Measurements from ENCODE around the gene CLIP3.

The CLIP3 gene

DNA sequence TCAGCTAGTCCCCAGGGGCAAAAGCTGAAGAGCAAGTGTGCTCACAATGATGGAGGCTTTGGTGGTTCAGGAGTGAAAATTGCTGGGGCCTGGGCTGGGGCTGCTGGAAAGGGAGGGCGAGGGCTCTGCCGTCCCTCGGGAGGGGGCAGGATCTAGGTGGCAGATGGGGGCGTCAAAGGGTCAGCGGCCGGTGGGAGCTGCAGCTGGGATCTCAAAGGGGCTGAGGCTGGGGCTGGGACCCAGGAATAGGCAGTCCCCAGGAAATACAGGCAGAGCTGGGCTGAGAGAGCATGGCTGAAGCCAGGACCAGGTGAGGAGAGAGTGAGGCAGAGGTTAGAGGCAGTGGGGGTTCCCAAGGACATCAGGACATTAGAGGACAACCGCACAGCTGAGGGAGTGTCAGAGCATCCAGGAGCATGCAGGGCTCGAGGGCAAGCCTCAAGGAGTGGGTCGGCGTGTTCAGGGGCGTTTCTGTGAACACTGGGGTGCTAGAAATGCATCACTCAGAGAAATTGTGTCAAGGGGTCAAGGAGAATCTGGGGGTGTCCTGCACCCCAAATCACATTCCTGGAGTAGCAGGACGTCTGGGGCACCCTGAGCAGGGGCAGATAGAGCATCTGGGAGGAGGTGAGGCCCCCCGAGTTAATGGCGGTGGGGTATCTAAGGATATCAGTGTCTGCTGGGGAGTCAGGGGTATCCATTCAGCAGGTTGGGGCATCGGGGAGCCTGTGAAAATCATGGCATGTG is 22.9 kb downstream of the CLIP3 start:
- DNase-seq (ENCODE audit: low spot score): no peak

DNA sequence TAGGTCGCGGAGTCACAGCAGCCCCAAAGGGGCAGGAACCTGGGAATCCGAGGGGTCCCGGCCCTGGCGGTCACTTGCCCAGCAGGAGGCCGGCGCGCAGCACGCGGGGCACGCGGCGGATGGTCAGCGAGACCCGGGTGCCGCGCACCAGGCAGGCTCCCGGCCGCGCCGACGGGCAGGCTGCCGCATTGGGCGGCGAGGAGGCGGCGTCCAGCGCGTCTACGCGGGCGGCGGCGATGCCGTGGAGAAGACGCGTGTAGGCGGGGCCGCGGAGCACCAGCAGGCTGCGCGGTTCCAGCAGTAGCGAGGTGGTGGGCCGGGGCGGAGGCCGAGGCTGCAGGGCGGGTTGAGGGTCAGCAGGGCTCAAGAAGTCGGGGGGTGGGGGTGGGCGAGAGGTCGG is 23.5 kb downstream of the CLIP3 start:
- peak; percentile 78 for DNase-seq (ENCODE audit: low spot score)

DNA sequence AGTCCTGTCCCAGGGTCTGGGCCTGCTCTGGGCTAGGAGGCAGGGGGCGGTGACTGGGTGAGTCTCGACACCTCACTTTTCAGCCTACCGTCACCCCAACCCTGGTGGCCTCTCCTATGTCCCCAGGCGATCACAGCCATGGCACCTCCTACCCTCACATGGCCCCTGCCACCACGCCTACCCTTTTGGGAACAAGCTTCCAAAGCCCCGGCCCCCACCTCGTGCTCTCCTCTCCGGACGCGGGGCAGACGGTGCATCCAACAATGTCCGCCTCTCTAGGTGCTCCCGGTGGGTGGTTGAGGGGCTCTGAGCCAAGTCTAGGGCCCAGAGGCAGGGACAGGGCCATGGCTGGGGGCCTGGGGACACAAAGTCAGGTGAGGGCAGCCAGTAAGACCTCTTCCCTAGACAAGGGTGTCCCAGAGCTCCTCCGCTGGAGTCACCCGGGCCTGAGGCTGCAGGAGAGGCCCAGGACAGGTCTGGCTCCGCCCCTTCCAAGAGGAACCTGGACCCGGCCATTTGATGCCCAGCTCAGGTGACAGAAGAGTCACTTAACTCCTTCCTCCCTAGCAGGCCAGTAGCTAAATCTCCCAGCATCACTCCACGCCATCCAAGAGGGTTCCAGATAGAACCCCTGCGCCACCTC is 24.2 kb downstream of the CLIP3 start, which contains the start of gene SYNE4:
TSS of gene SYNE4 (minus strand) at position 478 of the 643 bp plus-strand sequence. CDS start at position 346, 132 bp downstream.
- peak; percentile 90 for DNase-seq (ENCODE audit: low spot score)

DNA sequence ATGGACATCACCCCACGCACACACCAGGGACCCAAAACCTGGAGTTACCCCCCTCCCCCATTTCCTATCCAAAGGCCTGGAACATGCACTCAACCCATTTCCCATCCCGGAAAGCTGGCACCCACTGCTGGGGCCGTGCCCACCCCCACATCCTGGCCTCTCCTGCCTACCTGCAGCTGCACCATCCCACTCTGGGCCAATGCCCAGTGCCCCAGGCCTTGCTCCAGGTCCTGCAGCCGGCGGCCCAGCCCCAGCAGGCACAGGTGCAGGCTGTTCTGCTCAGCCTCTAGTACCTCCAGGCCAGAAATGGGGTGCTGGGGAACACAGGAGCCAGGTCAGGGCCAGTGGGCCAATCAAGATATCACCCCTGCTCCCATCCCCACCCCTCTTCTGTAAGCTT is 25.7 kb downstream of the CLIP3 start:
- DNase-seq (ENCODE audit: low spot score): no peak

DNA sequence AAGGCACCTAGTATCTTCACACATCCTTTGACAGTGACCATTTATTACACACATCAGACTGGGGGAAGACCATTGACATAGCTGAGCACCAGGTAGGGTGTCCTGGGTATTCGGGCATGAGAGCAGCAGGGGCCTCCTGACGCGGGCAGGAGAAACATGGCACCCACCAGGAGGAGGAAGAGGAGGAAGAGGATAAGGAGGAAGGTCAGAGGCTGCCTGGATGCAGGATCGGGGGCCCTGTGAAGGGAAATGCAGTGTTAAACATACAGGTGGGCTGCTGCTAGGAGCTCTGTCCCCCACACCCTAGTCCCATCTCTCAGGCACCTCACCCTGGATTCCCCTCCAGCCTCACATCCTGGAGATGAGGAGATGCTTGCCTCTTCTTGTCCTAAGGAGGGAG is 29.4 kb downstream of the CLIP3 start:
- DNase-seq (ENCODE audit: low spot score): no peak

DNA sequence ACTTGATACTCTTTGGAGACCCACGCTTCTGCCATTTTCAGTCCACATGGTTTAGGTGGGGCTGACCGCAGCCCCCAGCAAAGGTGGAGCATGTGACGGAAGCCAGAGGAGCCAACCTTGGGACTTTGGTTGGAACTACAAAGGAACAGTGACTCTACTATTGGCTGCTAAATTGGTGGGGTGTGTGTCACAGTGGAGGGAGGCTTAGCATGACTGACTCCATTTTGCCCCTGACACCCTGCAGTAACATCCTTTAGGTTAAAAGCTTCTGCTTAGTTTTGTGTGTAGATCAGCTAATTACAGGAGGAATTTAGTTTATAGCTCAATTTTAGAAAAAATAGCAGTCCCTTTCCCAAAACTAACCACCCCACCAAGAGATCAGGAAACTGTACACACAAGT is 31.1 kb downstream of the CLIP3 start:
- no peak for DNase-seq (ENCODE audit: low spot score)

DNA sequence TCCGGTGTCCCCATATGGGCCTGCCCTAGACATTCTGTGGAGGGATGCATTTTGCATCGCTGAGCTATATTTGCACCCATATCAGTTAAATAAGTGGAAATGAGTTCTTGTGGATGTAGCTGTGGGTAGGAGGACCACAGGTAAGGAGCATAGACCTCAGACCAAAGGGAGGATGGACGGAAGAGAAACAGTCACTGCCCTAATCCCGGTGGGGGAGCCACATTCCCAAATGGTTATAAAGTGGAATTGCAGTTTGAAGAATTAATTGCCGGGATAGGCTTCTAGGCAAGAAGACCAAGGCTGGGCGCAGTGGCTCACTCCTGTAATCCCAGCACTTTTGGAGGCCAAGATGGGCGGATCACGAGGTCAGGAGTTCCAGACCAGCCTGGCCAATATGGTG is 35.9 kb downstream of the CLIP3 start:
- no peak for DNase-seq (ENCODE audit: low spot score)

DNA sequence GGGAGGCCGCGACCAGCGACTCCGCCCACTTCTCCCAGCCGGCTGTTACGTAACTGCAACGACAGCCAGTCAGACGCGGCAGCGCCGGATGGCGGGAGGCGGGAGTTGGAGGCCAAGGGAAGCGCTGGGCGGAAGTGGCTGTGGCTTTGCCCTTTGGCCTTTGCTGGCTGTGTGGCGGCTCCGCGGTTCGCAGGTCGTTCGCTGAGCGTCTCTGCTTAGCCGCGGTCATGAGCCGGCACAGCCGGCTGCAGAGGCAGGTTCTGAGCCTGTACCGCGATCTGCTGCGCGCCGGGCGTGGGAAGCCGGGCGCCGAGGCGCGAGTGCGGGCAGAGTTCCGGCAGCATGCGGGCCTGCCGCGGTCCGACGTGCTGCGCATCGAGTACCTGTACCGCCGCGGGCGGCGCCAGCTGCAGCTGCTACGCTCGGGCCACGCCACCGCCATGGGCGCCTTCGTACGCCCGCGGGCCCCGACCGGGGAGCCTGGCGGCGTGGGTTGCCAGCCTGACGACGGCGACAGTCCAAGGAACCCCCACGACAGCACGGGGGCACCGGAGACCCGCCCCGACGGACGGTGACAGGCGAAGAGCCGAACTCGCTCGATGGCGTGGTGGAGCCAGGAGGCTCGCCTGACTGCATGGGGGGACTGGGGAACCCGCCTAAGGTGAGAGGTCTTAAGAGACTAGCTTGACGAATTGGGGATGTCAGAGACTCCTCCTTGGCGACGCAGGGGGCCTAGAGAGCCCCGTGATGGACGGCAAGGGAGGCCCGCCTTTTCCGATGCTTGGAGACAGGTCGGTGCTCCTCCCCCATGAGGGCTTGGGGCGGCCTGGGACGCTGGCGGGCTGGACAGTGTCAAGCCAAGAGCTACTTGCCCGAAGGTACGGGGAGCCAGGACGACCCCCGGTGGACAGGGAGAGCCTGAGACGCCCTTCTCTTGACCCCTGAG is 37.4 kb downstream of the CLIP3 start, which contains the start of gene SDHAF1:
TSS of gene SDHAF1 (plus strand) at position 141 of the 946 bp plus-strand sequence. CDS start at position 228, 87 bp downstream.
- DNase-seq (ENCODE audit: low spot score): peak; percentile 97

DNA sequence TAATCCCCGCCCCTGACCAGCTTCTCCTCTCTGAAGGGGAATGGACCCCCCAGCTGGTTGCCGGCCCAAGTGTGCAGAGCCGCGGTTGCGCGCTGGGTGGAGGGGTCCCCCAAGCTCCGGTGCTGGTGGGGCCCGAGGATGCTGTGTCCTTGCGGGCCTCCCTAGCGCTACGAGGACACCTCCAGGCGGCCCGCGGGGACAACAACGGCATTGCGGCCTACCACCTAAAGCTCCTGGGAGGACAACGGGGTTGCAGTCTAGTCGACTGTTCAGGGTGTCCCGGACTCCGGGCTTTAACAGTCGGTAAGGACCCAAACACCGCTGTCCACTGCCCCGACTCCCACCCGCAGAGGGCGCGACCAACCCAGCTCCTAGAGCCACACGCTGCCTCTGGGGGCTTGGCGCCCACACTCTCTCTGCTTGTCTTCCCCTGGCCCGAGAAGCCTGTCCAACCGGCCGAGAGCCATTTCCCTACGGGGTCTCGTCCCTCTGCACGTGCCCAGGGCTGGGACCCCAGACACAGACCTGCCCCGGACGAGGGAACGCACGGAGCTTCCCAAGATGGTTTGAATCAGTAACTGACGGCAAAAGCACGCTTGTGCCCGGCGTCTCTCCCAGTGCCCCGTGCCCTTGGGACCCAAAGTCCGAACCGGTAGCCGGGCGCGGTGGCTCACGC is 38.6 kb downstream of the CLIP3 start:
- peak; percentile 59 for DNase-seq (ENCODE audit: low spot score)

DNA sequence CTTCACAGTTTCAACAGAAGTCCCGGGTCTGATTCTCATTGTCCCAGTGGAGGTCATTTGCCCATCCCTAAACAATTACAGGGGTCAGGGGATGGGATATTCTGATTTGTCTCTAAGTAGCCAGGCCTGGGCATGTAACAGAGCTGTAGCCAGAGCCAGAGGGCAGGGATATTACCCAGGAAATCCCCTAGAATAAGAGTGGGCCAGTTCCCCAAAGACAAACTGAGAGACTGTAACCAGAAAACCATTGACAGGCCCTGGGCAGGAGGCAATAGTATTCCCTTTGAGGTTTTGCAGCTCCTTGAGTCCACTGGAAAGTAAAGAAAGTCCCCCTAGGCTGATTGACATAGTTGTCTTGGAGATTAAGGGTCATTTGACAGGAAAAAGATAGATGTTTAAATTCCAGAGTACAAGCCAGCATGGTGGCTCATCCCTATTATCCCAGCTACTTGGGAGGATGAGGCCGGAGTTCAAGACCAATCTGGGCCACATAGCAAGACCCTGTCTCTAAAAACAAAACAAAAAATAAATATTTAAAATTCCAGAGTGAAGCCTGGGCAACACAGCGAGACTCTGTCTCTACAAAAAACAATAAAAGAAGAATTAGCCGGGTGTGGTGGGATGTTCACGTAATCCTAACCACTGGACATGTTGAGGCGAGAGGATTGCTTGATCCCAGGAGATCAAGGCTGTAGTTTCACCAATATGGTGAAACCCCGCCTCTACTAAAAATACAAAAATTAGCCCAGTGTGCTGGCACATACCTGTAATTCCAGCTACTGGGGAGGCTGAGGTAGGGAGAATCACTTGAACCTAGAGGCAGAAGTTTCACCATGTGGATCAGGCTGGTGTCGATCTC is 39.5 kb downstream of the CLIP3 start:
- no peak for DNase-seq (ENCODE audit: low spot score)

DNA sequence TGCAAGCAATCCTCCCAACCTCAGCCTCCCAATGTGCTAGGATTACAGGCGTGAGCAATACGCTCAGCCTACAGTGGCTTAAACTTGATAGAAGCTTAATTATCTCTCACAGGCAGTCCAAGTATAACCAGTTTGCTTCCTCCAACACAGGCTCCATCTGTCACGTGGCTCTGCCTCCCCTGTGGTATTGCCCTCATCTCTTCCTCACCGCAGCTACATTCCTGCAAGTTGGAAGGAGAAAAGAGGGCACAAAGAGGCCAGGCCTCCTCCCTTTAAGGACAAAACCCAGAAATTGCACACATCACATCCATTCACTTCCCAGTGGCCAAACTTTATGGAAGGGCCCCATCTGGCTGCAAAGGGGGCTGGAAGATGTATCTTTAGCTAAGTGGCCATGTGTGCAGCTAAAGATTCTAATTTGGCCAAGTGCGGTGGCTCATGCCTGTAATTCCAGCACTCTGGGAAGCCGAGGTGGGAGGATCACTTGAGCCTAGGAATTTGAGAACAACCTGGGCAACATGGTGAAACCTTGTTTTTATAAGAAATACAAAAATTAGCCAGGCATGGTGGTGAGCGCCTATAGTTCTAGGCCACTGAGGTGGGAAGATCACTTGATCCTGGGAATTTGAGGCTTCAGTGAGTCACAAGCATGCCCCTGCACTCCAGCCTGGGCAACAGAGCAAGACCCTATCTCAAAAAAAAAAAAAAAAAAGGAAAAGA is 40.8 kb downstream of the CLIP3 start:
- DNase-seq (ENCODE audit: low spot score): no peak

DNA sequence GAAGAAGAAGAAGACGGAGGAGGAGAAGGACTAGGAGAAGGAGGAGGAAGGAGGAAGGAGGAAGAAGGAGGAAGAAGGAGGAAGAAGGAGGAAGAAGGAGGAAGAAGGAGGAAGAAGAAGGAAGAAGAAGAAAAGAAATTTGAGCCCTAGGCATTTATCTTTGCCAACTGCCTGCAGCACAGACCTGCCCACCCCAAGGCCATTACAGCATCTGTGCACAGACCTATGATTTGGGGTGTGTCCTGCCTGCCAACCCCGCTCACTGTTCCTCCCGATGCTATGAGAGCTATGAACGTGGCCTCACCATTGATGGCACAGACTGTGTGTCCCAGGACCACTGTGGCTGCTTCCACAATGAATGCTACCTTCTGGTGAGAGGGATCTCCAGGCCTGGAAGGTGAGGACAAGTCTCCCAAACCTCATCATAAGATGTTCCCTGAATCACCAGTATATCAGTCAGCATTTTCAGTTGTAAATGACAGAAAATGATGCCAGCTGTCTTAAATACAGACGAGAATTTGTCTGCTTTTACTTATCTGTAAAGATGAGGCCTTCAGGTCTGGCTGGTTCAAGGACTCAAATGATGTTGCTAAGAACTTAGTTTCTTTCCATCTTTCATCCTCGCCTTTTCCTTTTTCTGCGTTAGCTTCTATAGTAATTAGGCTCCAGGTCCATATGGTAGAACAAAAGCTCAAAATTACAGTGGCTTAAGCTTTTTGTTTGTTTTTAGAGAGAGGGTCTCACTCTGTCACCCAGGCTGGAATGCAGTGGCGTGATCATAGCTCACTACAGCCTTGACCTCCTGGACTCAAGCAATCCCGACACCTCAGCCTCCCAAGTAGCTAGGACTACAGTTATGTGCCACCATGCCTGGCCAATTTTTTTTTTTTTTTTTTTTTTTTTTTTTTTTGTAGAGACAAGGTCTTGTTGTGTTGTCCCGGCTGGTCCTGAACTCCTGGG is 41.6 kb downstream of the CLIP3 start:
- no peak for DNase-seq (ENCODE audit: low spot score)

DNA sequence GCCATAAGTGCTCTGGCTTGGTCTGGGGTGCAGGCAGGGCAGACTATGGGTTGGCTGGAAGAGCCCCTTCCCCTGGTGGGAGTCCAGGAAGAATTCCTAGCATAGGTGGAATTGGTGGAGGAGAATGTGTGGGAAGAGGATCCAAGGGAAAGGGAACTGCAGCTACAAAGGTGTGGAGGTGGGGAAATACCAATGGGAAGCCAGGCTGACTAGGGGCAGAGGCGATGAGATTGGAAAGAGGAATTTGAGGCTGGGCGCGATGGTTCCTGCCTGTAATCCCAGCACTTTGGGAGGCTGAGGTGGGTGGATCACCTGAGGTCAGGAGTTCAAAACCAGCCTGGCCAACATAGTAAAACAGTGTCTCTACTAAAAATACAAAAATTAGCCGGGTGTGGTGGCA is 42.5 kb downstream of the CLIP3 start:
- DNase-seq (ENCODE audit: low spot score): no peak

DNA sequence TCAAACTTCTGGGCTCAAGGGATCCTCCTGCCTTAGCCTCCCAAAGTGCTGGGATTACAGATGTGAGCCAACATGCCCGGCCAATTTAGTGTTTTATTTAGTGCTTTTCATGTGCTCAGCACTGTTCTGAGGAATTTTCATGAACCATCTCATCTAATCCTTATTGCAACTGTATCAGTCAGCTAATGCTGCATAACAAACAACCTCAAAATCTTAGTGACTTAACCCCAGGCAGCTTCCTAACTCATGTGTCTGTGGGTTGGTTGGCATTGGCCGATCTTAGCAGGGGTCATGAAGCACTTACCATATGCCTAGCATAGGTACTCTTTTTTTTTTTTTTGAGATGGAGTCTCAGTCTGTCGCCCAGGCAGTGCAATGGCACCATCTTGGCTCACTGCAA is 43.8 kb downstream of the CLIP3 start:
- DNase-seq (ENCODE audit: low spot score): no peak

DNA sequence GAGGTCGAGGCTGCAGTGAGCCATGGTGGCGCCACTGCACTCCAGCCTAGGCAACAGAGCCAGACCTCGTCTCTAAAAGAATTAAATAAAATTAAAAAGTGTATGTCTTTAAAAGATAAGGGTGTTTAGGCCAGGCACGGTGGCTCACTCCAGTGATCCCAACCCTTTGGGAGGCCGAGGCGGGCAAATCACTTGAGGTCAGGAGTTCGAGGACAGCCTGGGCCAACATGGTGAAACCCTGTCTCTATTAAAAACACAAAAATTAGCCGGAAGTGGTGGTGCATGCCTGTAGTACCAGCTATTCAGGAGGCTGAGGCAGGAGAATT is 45.1 kb downstream of the CLIP3 start:
- DNase-seq (ENCODE audit: low spot score): no peak

DNA sequence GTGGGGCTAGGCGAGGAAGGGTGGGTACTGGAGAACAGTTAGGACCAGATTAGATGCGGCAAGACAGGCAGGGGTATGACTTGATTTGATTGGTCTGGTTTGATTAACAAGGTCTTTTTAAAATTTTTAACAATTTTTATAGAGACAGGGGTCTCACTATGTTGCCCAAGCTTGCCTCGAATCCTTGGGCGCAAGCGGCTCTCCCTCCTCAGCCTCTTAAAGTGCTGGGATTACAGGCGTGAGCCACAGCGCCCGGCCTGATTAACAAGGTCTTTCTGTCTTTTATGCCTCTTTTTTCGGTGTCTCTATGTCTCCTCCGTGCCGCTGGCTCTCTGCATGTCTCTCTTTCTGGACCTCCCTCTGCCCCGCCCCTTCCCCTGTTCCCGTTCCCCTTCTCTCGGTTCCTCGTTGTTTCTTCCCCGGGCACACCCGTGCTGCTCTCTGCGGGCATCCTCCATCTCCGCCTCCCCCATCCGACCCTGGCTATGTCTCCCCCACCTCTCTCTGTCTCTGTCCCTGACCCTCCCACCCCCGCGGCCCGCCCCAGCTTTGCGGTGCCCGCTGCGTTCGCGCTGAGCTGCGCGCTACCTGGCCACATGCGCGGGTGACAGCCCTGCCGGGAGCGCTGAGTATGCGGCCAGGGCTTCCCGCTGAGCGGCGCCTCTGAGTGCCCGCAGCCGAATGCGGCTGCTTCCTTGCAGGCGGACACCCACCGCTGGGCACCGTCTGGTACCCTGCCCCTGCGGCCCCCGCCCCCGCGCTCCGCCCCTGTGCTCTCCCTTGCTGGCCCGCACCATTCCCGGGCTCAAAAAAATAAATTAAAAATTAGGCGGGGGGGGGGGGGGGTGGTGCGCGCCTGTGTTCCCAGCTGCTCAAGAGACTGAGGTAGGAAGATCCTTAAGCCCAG is 45.8 kb downstream of the CLIP3 start:
- DNase-seq (ENCODE audit: low spot score): peak; percentile 70

DNA sequence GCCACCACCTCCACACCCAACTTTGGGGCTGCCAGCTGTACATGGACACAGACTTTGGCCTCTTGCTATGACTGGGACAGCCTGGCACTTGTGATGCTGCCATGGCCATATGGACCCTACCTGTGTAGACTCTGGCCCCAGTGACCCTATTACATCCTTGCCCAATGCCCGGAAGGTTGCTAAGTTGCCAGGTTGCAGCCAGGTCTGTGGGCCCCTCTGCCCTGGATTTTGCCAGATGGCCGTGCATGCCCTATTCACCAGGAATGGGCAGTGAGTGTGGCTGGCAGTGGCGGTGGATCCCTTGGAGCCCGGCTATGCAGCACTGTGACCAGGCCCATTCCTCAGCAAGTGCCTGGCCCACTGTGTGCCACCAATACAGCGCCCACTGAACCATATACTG is 46.6 kb downstream of the CLIP3 start:
- no peak for DNase-seq (ENCODE audit: low spot score)

DNA sequence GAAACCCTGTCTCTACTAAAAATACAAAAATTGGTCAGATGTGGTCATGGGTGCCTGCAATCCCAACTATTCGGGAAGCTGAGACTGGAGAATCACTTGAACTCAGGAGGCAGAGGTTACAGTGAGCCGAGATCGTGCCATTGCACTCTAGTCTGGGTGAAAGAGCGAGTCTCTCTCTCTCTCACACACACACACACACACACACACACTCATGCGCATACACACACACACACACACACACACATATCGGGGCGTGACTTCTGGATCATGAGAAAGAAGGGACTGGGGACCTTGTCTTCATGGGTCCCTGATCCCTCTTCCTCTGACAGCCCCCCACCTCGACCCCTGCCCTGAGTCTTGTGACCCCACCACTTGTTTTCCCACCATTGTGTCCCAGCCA is 49.5 kb downstream of the CLIP3 start:
- DNase-seq (ENCODE audit: low spot score): no peak

Measured in iPS-NIHi11 (cell line).